ENCODE data around the gene NDUFC2. TPM values are rescaled to one million over a fixed set of nuclear protein-coding genes. Genes with fewer than 3 reads are reported as not detected.

Gene NDUFC2
- total and polyA plus RNA-seq, 2 of the 13 experiments (the other 11 are each of a cell fraction or from before 2014, with no cell fraction given) = 256 to 363 TPM

GRCh38 chr11:78022397-78023396 lies 57.0 kb downstream of the NDUFC2 start, which contains the start of gene KCTD14 (continued):
- TF ChIP-seq U2AF2 (IDR thresholded peaks at IDR 0.05; ENCODE audit: low read depth, low read length) (no peak), REST (IDR thresholded peaks at IDR 0.05; ENCODE audit: borderline replicate concordance in 1 of 2, low read depth in 1 of 2, low read length in 2 of 2) (peak in 1 of 2 experiments; percentile 63; a peak in 3 of 4 replicates), NFE2L2 (IDR thresholded peaks at IDR 0.05; ENCODE audit: low read length) (no peak), TOE1 (CRISPR knock-in tag; IDR thresholded peaks at IDR 0.05) (no peak), NR2C2 (CRISPR knock-in tag; IDR thresholded peaks at IDR 0.05; ENCODE audit: borderline replicate concordance) (peak; percentile 46; the same call in 1 of the 2 replicates), PHF20 (CRISPR knock-in tag; IDR thresholded peaks at IDR 0.05) (peak; percentile 71; the same call in 1 of the 2 replicates), ZSCAN21 (CRISPR knock-in tag; IDR thresholded peaks at IDR 0.05; ENCODE audit: borderline replicate concordance) (peak; percentile 83; the same call in 1 of the 2 replicates), SALL1 (CRISPR knock-in tag; IDR thresholded peaks at IDR 0.05) (peak; percentile 77; the same call in 1 of the 2 replicates), FUBP1 (CRISPR knock-in tag; IDR thresholded peaks at IDR 0.05; ENCODE audit: borderline replicate concordance) (no peak), ZBTB46 (CRISPR knock-in tag; IDR thresholded peaks at IDR 0.05; ENCODE audit: borderline replicate concordance) (0 out of 2 replicates have a peak, but pooled peaks have one; percentile 69), ZNF552 (CRISPR knock-in tag; IDR thresholded peaks at IDR 0.05; ENCODE audit: borderline replicate concordance) (no peak), MAF1 (CRISPR knock-in tag; IDR thresholded peaks at IDR 0.05; ENCODE audit: borderline replicate concordance) (no peak), IRF9 (CRISPR knock-in tag; IDR thresholded peaks at IDR 0.05; ENCODE audit: borderline replicate concordance) (peak; percentile 90; the same call in 1 of the 2 replicates), ZNF280B (CRISPR knock-in tag; IDR thresholded peaks at IDR 0.05; ENCODE audit: borderline replicate concordance) (peak; percentile 13; the same call in 1 of the 2 replicates)
